ENCODE data around the gene SSBP2. TPM values are rescaled to one million over a fixed set of nuclear protein-coding genes. Genes with fewer than 3 reads are reported as not detected.

SSBP2 gene
- total RNA-seq, 2 experiments from 2014 or later: 32.5 to 35.4 TPM

- Mint-ChIP-seq H3K4me1 (peaks cover 3% of the 10 kb centered on the region), H3K27me3 (peaks cover 11% of the 10 kb centered on the region), H3K9me3 (no peaks in the 10 kb centered on the region), H3K27ac (no peak overlapping the region), H3K36me3 (no peaks in the 10 kb centered on the region), H3K4me3 (no peak overlapping the region)
- DNase-seq (no peak), ATAC-seq (ENCODE audit: low read depth) (no peak)
- POLR2A ChIA-PET: no interaction called here
These were observed 387.6 kb downstream of the SSBP2 start for GRCh38 chr5:81363093-81363871.

Other genes with a start within 250 kb of the SSBP2 start
- 10 to 100 TPM; 11.5 to 12.4 TPM for gene ATG10, start 220.9 kb upstream of the SSBP2 start, total RNA-seq

Data from activated naive CD8-positive, alpha-beta T cell treated with anti-CD3 and anti-CD28 coated beads, Interleukin-2, amount 10 ng/mL, durations not matched to agents 7 days and 5 days (primary cell).